Measurements from ENCODE around the gene RASL10B.

RASL10B gene

DNA sequence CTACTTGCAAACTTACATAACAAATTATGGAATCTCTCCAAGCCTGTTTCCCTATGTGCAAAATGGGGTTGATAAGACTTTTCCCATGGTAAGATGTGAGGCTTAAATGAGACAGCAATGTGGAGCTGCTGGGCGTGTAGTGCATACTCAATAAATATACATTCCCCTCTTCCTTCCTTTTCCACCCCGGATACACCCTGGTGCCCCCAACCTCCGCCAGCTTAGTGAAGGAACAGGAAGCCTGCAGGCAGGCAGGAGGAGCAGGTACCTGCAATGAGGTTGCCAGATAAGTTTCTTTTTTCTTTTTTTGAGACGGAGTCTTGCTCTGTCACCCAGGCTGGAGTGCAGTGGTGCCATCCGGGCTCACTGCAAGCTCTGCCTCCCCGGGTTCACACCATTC, 44.1 kb downstream of the RASL10B start:
- no peak overlapping the region for H3K4me3 ChIP-seq (ENCODE audit: low read length)
- H4K20me1 ChIP-seq (ENCODE audit: control insufficient read depth, insufficient read depth, low read depth, low read length), result no peaks in the 10 kb centered on the region
- H3K79me2 ChIP-seq (ENCODE audit: control insufficient read depth, low read length), result no peaks in the 10 kb centered on the region
- H3K27ac ChIP-seq (ENCODE audit: low read depth, low read length), result no peak overlapping the region
- no peak overlapping the region for H3K4me2 ChIP-seq (ENCODE audit: low read length)
- TF ChIP-seq, protein P1, sequence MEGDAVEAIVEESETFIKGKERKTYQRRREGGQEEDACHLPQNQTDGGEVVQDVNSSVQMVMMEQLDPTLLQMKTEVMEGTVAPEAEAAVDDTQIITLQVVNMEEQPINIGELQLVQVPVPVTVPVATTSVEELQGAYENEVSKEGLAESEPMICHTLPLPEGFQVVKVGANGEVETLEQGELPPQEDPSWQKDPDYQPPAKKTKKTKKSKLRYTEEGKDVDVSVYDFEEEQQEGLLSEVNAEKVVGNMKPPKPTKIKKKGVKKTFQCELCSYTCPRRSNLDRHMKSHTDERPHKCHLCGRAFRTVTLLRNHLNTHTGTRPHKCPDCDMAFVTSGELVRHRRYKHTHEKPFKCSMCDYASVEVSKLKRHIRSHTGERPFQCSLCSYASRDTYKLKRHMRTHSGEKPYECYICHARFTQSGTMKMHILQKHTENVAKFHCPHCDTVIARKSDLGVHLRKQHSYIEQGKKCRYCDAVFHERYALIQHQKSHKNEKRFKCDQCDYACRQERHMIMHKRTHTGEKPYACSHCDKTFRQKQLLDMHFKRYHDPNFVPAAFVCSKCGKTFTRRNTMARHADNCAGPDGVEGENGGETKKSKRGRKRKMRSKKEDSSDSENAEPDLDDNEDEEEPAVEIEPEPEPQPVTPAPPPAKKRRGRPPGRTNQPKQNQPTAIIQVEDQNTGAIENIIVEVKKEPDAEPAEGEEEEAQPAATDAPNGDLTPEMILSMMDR (IDR thresholded peaks at IDR 0.05; ENCODE audit: low read depth, low read length, poor library complexity, severe bottlenecking), result no peak
- TF ChIP-seq EZH2phosphoT487 (IDR thresholded peaks at IDR 0.05; ENCODE audit: borderline replicate concordance, low read length), result no peak
- H3F3A ChIP-seq (ENCODE audit: control insufficient read depth, insufficient read depth), result no peaks in the 10 kb centered on the region
- peaks cover 11% of the 10 kb centered on the region for H3K27me3 ChIP-seq (ENCODE audit: control insufficient read depth, low read length)
- no peaks in the 10 kb centered on the region for H3K9me3 ChIP-seq (ENCODE audit: control insufficient read depth, insufficient read depth, low read length)
- H3K36me3 ChIP-seq (ENCODE audit: control insufficient read depth, low read length), result no peaks in the 10 kb centered on the region
- no peaks in the 10 kb centered on the region for H3K9me2 ChIP-seq (replicated peaks; ENCODE audit: control insufficient read depth, low read length)
- H3K4me1 ChIP-seq (ENCODE audit: control insufficient read depth, low read length), result no peaks in the 10 kb centered on the region

DNA sequence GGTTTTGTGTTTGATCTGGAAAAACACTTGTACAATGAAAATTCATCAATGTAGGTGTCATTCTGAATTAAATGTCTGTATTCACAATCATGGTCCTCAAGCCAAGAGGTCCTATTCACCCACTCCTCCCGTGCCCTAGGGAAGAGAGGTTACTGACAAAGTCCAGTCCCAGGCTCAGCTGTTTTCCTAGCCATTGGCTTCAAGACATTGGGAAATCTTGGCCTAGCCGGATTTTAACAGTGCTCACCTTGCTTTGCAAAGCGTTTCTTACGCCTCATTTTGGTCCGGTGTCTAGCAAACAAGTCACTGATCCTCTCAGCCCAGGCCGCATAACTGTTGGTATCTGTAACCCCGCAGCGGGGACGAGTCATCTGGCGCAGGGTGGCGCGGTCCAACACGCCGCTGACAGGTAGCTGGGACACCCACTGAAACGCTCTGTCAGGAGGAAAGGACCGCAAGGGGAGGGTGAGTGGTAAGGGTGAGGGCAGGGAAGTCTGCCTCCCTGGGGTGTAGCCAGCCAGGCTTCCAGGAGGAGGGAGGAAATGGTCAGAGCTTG, 47.3 kb downstream of the RASL10B start:
- H3F3A ChIP-seq (ENCODE audit: control insufficient read depth, insufficient read depth), result no peaks in the 10 kb centered on the region
- H3K9me3 ChIP-seq (ENCODE audit: control insufficient read depth, insufficient read depth, low read length), result no peaks in the 10 kb centered on the region
- H3K36me3 ChIP-seq (ENCODE audit: control insufficient read depth, low read length), result no peaks in the 10 kb centered on the region
- no peak for TF ChIP-seq EZH2phosphoT487 (IDR thresholded peaks at IDR 0.05; ENCODE audit: borderline replicate concordance, low read length)
- TF ChIP-seq, protein P1 (IDR thresholded peaks at IDR 0.05; ENCODE audit: low read depth, low read length, poor library complexity, severe bottlenecking), result no peak
- no peak overlapping the region for H3K4me3 ChIP-seq (ENCODE audit: low read length)
- H3K27me3 ChIP-seq (ENCODE audit: control insufficient read depth, low read length), result peaks cover 19% of the 10 kb centered on the region
- H3K27ac ChIP-seq (ENCODE audit: low read depth, low read length), result no peak overlapping the region
- no peaks in the 10 kb centered on the region for H3K79me2 ChIP-seq (ENCODE audit: control insufficient read depth, low read length)
- no peak overlapping the region for H3K4me2 ChIP-seq (ENCODE audit: low read length)
- H4K20me1 ChIP-seq (ENCODE audit: control insufficient read depth, insufficient read depth, low read depth, low read length), result no peaks in the 10 kb centered on the region
- no peaks in the 10 kb centered on the region for H3K4me1 ChIP-seq (ENCODE audit: control insufficient read depth, low read length)
- H3K9me2 ChIP-seq (replicated peaks; ENCODE audit: control insufficient read depth, low read length), result no peaks in the 10 kb centered on the region

DNA sequence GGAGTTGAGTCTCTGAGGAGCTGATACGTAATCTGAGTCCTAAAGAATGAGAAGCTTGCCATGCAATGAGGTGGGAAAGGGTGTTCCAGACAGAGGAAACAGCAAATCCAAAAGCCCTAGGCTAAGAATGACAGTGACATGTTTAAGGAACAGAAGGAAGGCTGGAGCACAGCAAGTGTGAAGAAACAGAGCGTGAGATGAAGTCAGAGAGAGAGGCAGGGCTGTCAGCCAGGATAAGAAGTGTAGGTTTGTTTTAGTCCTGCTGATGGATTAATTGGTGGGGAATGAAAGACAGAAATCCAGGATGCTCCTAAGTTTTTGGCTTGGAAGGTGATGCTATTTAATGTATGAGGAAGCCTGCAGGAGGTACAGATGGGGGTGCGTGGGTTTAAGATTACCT, 49.5 kb downstream of the RASL10B start:
- Histone ChIP-seq H3K4me2 (ENCODE audit: low read length) (no peak overlapping the region), H3K79me2 (ENCODE audit: control insufficient read depth, low read length) (no peaks in the 10 kb centered on the region), H3K9me3 (ENCODE audit: control insufficient read depth, insufficient read depth, low read length) (no peaks in the 10 kb centered on the region), H3K27me3 (ENCODE audit: control insufficient read depth, low read length) (peaks cover 25% of the 10 kb centered on the region), H3K4me3 (ENCODE audit: low read length) (no peak overlapping the region), H3K9me2 (replicated peaks; ENCODE audit: control insufficient read depth, low read length) (no peaks in the 10 kb centered on the region), H3F3A (ENCODE audit: control insufficient read depth, insufficient read depth) (no peaks in the 10 kb centered on the region), H3K36me3 (ENCODE audit: control insufficient read depth, low read length) (no peaks in the 10 kb centered on the region), H4K20me1 (ENCODE audit: control insufficient read depth, insufficient read depth, low read depth, low read length) (no peaks in the 10 kb centered on the region), H3K4me1 (ENCODE audit: control insufficient read depth, low read length) (no peaks in the 10 kb centered on the region), H3K27ac (ENCODE audit: low read depth, low read length) (no peak overlapping the region)
- no peak for TF ChIP-seq EZH2phosphoT487 (IDR thresholded peaks at IDR 0.05; ENCODE audit: borderline replicate concordance, low read length)
- TF ChIP-seq, protein P1 (IDR thresholded peaks at IDR 0.05; ENCODE audit: low read depth, low read length, poor library complexity, severe bottlenecking), result no peak

Data from DOHH2 (cell line).